HL-60 (cell line): ENCODE results near the gene CASKIN2.

Experiments
- DNase-seq, 2 experiments: peaks; one replicate each; pipeline ENCODE4 v3.0.0-alpha.2; 2010 to 2020; ENCODE audit warnings: low read depth in 1 of 2, low spot score in 1 of 2
- H3K27ac ChIP-seq: fragments of 250-450 bp; sonication (Bioruptor Pico); replicated peaks from 2 replicates; pipeline ENCODE4 v1.5.1; 2020; ENCODE audit warnings: mild to moderate bottlenecking, moderate library complexity
- H3K27me3 ChIP-seq: fragments of 250-450 bp; sonication (Bioruptor Pico); 2 replicates; pipeline ENCODE4 v1.5.1; 2021; ENCODE audit warnings: mild to moderate bottlenecking, moderate library complexity; ENCODE audit not compliant: insufficient read depth, poor library complexity, severe bottlenecking
- H3K4me3 ChIP-seq: replicated peaks from 2 replicates; pipeline ENCODE4 v1.5.1; 2011; ENCODE audit warnings: mild to moderate bottlenecking, control low read depth, low read length; ENCODE audit not compliant: insufficient read depth
- CTCF ChIP-seq: IDR thresholded peaks from one replicate; pipeline ENCODE4 v1.5.1; 2011; ENCODE audit warnings: low read length, control low read depth, inconsistent platforms; ENCODE audit not compliant: insufficient read depth
- GABPA ChIP-seq: IDR thresholded peaks from 2 replicates; pipeline ENCODE4 v1.6.1; 2012; ENCODE audit warnings: low read depth
- POLR2AphosphoS5 ChIP-seq: IDR thresholded peaks from 2 replicates; pipeline ENCODE4 v1.6.1; 2012; ENCODE audit warnings: low read depth
- SPI1 ChIP-seq: IDR thresholded peaks from 2 replicates; pipeline ENCODE4 v1.6.1; 2012; ENCODE audit warnings: low read depth, mild to moderate bottlenecking, borderline replicate concordance
- TF ChIP-seq, protein P1 (sequence below): IDR thresholded peaks from 2 replicates; pipeline ENCODE4 v1.6.1; 2012; ENCODE audit warnings: low read depth; ENCODE audit not compliant: insufficient replicate concordance

CASKIN2 gene

DNA sequence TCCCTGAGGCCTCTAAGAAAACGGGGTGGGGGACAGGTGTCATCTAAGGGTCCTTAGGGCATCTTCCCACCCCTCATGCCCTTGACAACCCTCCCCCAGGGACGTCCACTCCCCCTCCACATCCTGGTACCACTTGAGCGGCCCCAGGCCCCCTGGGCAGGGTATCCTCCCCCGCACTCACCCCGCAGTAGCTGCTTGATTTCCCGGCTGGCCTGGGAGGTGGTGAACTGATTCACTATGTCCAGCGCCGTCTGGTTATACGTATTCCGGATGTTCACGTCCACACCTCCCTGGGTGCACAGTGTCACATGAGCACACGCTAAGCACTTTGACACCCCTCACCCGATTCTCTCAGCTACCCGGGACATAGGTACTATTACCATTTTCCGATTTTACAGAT lies 9.7 kb downstream of the CASKIN2 start:
- no peak for DNase-seq
- Histone ChIP-seq H3K27ac (no peak overlapping the region), H3K27me3 (no peaks in the 10 kb centered on the region), H3K4me3 (no peak overlapping the region)
- TF ChIP-seq CTCF = no peak
- no peak for TF ChIP-seq GABPA
- TF ChIP-seq SPI1 = no peak
- TF ChIP-seq, protein P1, sequence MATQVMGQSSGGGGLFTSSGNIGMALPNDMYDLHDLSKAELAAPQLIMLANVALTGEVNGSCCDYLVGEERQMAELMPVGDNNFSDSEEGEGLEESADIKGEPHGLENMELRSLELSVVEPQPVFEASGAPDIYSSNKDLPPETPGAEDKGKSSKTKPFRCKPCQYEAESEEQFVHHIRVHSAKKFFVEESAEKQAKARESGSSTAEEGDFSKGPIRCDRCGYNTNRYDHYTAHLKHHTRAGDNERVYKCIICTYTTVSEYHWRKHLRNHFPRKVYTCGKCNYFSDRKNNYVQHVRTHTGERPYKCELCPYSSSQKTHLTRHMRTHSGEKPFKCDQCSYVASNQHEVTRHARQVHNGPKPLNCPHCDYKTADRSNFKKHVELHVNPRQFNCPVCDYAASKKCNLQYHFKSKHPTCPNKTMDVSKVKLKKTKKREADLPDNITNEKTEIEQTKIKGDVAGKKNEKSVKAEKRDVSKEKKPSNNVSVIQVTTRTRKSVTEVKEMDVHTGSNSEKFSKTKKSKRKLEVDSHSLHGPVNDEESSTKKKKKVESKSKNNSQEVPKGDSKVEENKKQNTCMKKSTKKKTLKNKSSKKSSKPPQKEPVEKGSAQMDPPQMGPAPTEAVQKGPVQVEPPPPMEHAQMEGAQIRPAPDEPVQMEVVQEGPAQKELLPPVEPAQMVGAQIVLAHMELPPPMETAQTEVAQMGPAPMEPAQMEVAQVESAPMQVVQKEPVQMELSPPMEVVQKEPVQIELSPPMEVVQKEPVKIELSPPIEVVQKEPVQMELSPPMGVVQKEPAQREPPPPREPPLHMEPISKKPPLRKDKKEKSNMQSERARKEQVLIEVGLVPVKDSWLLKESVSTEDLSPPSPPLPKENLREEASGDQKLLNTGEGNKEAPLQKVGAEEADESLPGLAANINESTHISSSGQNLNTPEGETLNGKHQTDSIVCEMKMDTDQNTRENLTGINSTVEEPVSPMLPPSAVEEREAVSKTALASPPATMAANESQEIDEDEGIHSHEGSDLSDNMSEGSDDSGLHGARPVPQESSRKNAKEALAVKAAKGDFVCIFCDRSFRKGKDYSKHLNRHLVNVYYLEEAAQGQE = no peak
- no peak for TF ChIP-seq POLR2AphosphoS5

DNA sequence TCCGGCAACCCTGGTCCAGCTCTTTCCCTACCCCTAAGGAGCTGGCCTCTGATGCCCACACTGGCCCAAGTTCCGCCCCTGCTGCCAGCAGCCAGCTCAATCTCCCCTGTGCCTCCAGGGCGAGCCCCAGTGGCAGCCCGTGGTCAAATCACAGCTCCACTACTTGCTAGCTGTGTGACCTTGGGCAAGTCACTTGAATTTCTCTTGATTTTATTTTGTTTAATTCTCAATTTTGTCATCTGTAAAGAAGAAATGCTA lies 10.3 kb downstream of the CASKIN2 start:
- Histone ChIP-seq H3K4me3 (no peak overlapping the region), H3K27me3 (no peaks in the 10 kb centered on the region), H3K27ac (no peak overlapping the region)
- TF ChIP-seq SPI1 (no peak), CTCF (no peak), GABPA (no peak), POLR2AphosphoS5 (no peak)
- TF ChIP-seq, protein P1 = no peak
- no peak for DNase-seq

DNA sequence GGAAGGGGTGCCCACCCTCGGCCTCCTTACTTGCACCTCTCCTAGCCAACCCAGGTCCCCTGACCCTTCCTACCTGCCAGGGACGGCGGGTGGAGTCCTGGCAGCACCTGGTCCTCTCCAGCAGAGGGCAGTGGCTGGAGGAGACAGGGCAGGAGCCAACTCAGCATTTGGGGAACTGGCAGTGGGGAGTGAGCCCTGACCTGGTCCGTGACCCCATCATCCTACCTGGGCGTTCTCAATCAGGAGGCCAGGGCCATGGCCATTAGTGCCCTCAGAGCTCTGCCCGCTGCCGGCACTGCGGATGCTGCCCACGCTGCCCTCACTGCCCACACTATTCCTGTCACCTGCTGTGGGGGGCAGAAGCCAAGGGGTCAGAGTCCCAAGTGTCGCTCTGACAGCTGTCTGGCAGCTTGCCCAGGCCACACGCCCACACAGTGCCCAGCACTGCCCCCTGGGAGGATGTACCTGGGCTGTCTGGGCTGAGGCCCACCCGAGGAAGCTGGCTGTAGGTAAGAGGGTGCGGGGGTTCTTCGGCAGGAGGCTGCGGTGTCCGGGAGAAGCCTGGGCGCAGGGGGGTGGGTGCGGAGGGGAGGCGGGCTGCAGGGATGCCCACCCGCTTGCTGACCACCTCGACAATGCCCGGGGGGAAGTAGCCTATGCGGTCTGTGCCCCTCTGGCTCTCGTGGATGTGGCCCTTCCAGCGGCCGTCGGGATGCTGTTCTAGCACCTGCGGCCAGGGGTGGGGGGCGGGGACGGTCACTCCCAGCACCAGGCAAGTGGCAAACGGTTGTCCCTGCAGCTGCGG lies 10.8 kb downstream of the CASKIN2 start:
- H3K4me3 ChIP-seq = no peak overlapping the region
- TF ChIP-seq POLR2AphosphoS5 (no peak), CTCF (peak; percentile 67), SPI1 (peak; percentile 50; the same call in 1 of the 2 replicates)
- H3K27me3 ChIP-seq = no peaks in the 10 kb centered on the region
- H3K27ac ChIP-seq = no peak overlapping the region
- peak; percentile 37 to 60 for DNase-seq

DNA sequence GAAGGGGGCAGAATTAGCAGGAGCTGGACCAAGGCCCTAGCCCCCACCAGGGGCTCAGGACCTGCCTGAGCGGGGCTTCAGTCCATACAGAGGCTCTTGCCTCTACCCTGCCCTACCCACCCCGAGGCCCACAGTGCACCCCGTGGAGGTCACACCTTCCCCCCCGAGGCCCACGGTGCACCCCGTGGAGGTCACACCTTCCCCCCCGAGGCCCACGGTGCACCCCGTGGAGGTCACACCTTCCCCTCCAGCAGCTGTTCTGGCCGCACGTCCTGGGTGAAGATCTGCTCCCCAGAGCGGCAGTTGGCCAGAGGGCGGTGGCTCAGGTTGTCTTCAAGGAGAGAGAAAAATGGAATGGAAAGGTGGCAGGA lies 11.4 kb downstream of the CASKIN2 start:
- Histone ChIP-seq H3K4me3 (no peak overlapping the region), H3K27ac (no peak overlapping the region), H3K27me3 (no peaks in the 10 kb centered on the region)
- no peak for DNase-seq
- TF ChIP-seq GABPA (no peak), POLR2AphosphoS5 (no peak), CTCF (no peak), SPI1 (no peak)
- TF ChIP-seq, protein P1 = no peak
